ENCODE measurements around the gene SMARCA5.
A peak's percentile ranks its signal among the peaks of the same experiment; 100 is the strongest.

Gene SMARCA5

DNA sequence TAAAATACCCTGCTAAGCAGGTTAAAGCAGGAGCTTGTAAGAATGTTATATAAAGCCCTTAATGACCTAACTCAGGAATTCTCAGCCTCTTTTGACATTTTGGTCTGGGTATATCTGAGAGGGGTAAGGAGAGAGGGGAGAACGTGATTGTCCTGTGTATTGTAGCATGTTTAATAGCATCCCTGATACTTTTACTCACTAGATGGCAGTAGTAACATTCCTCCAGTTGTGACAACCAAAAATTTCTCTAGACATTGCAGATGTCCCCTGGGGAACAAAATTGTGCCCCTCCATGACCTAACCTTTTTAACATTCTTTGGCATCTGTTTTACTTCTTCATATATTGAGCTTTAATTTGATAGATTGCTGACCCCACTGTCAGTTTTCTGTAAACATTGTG lies 17.9 kb downstream of the SMARCA5 start:
- TF ChIP-seq, protein P1, sequence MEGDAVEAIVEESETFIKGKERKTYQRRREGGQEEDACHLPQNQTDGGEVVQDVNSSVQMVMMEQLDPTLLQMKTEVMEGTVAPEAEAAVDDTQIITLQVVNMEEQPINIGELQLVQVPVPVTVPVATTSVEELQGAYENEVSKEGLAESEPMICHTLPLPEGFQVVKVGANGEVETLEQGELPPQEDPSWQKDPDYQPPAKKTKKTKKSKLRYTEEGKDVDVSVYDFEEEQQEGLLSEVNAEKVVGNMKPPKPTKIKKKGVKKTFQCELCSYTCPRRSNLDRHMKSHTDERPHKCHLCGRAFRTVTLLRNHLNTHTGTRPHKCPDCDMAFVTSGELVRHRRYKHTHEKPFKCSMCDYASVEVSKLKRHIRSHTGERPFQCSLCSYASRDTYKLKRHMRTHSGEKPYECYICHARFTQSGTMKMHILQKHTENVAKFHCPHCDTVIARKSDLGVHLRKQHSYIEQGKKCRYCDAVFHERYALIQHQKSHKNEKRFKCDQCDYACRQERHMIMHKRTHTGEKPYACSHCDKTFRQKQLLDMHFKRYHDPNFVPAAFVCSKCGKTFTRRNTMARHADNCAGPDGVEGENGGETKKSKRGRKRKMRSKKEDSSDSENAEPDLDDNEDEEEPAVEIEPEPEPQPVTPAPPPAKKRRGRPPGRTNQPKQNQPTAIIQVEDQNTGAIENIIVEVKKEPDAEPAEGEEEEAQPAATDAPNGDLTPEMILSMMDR (conservative IDR thresholded peaks at IDR 0.05; ENCODE audit: low read depth): peak; percentile 35
- CTCF ChIA-PET: interaction anchor here (0.6 to 1.1 kb wide), 2 partner anchors 13 to 319 kb away, joined by 3 to 5 read pairs; no protein-coding TSS in a partner anchor
- no peak overlapping the region for H3K27ac ChIP-seq
- DNase-seq (ENCODE audit: low spot score): no peak
- POLR2A ChIA-PET (ENCODE audit: low non-redundant PET): no interaction called here

DNA sequence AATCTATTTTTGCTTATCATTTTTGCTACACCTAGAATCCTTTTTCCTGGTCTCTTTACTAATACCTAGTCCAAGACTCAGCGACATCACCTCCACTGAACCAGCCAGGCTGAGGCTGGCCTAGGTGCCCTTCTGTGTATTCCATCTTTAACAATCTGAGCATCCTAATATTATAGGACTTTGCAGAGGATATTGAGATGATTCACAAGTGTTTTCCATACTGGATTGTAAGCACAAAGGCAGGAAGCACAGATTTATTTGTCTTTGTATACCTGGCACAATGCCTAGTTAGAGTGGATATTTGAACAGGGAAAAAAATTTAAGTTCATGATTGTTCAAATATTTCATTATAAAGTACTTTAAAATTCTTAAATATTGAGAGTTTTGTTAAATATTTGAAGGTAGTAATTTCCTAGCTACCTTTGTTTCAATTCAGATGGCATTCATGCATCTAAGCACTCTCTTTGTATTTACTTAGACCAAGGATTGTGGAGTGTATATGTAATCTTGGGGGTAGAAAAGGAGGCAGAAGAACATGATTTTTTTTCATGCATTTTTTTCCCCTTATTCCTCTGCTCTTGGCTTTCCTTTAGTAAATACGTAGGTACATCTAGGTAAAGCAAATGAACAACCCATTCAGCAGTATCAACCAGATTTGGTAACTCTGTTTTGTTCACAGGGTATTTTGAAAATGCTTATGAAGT lies 18.4 kb downstream of the SMARCA5 start:
- no peak overlapping the region for H3K27ac ChIP-seq
- ChIA-PET CTCF (interaction anchor here (0.6 to 1.1 kb wide), 2 partner anchors 12 to 320 kb away, joined by 3 to 5 read pairs; no protein-coding TSS in a partner anchor), POLR2A (ENCODE audit: low non-redundant PET) (no interaction called here)
- no peak for DNase-seq (ENCODE audit: low spot score)
- TF ChIP-seq, protein P1 (conservative IDR thresholded peaks at IDR 0.05; ENCODE audit: low read depth): no peak

DNA sequence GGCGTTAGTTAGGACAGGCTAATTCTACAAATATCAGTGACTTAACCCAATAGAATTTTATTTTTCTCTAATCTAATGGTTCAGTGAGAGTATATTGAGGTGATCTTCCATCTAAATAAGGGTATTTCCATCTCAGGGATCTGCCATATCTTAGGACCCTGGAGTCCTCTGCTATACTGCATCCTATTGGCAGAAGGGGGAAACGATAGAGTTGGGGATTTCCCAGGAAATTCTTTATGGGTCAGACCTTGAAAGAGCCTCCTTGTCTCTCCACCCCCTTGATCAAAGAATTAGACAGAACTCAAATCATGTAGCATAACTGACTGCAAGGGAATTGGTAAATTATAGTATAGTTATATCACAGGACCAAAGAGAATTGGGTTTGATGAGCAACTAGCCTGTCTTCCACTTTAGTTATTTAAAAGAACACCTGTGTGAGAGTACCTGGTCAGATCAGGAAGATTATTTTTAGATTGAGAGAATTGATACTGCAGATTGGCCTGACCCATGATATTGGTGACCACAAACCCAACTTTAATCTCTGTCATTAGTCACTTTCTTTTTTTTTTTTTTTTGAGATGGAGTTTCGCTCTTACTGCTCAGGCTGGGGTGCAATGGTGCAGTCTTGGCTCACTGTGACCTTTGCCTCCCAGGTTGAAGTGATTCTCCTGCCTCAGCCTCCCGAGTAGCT lies 25.6 kb downstream of the SMARCA5 start:
- ChIA-PET POLR2A (ENCODE audit: low non-redundant PET) (no interaction called here), CTCF (no interaction called here)
- TF ChIP-seq, protein P1 (conservative IDR thresholded peaks at IDR 0.05; ENCODE audit: low read depth): no peak
- DNase-seq (ENCODE audit: low spot score): no peak
- no peak overlapping the region for H3K27ac ChIP-seq

DNA sequence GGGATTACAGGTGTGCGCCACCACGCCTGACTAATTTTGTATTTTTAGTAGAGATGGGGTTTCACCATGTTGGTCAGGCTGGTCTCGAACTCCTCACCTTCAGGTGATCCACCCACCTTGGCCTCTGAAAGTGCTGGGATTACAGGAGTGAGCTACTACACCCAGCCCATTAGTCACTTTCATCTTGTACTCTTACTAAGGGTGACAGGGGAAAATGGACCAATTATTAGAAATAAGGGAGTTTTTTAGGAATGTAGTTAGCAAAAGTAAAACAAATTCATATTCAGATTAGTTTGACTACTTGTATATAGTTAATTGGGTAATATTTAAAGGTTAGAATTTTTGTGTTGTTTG lies 26.1 kb downstream of the SMARCA5 start:
- POLR2A ChIA-PET (ENCODE audit: low non-redundant PET): no interaction called here

DNA sequence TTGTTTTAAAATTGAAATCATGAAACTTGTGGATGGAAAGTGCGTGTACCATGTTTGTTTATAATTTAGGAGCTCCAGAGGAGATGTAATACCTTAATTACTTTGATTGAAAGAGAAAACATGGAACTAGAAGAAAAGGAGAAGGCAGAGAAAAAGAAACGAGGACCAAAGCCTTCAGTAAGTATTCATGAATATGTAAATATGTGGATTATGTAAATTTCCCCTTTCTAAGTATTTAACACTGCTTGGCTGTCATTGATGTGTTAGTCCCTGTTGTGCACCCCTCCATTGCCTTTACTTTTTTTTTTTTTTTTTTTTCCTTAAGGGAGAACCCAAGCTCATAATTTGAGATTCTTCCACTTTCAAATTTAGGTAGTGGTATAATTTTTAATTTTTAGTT lies 36.4 kb downstream of the SMARCA5 start:
- ChIA-PET CTCF (no interaction called here), POLR2A (ENCODE audit: low non-redundant PET) (no interaction called here)
- TF ChIP-seq, protein P1 (conservative IDR thresholded peaks at IDR 0.05; ENCODE audit: low read depth): no peak
- DNase-seq (ENCODE audit: low spot score): no peak
- no peak overlapping the region for H3K27ac ChIP-seq

More for the DNA sequence above, 26.1 kb downstream of the SMARCA5 start:
- DNase-seq (ENCODE audit: low spot score): no peak
- H3K27ac ChIP-seq: no peak overlapping the region
- CTCF ChIA-PET: no interaction called here
- TF ChIP-seq, protein P1 (conservative IDR thresholded peaks at IDR 0.05; ENCODE audit: low read depth): no peak

DNA sequence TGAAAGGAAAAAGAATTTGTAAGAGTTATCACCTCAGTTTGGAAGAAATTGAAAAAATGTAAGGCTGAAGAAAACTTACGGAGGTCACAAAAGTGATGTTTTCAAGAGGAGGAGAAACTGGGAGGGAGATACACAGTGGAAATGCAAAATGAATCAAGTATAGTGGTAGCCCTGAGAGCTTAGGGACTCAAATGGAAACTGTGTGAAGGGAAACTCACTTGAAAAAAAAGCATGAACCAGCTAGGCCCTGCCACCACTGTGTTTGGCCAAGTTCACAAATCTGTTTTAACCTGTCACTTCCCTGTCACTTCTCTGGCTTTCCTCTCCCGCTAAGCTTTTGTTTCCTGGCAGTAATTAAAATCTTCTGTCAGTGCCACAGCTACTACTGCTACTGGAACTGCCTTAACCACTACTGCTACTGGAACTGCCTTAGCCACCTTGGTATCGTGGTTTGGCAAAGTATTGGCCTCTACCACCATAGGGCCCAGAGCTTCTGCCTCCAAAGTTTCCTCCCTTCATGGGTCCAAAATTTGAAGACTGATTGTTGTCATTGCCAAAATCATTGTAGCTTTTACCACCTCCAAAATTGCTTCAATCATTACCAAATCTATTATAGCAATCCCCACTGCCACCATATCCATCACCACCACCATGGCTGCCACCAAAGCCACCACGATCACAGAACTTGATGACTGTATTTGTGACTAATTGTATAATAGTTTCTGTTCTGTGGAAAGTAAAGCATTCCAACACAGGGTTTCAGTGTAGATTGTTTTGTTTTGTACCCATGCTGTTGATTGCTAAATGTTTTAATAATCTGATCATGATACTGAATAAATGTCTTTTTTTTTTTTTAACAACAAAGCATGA lies 41.5 kb downstream of the SMARCA5 start:
- ChIA-PET CTCF (no interaction called here), POLR2A (ENCODE audit: low non-redundant PET) (no interaction called here)
- DNase-seq (ENCODE audit: low spot score): no peak
- TF ChIP-seq, protein P1 (conservative IDR thresholded peaks at IDR 0.05; ENCODE audit: low read depth): no peak
- H3K27ac ChIP-seq: no peak overlapping the region
